Brain pericyte (primary cell): ENCODE results near the gene RECK.
A peak's percentile ranks its signal among the peaks of the same experiment; 100 is the strongest.
"Not testable (repeated sequence)": the region's sequence is repeated elsewhere in the genome, so short reads cannot be mapped to it uniquely, and the experiment has no call there.

Experiments
- DNase-seq: peaks from one replicate; pipeline ENCODE4 v3.0.0-alpha.2; 2012; ENCODE audit warnings: low read depth, low spot score

The RECK gene

GRCh38 chr9:36158122-36158521 is 121.4 kb downstream of the RECK start:
- DNase-seq: no peak

- no peak for DNase-seq
These were observed 122.2 kb downstream of the RECK start for GRCh38 chr9:36158917-36159316.

GRCh38 chr9:36159509-36159908 is 122.8 kb downstream of the RECK start:
- not testable (repeated sequence) for DNase-seq

- not testable (repeated sequence) for DNase-seq
These were observed 123.4 kb downstream of the RECK start for GRCh38 chr9:36160126-36160525.

- no peak for DNase-seq
These were observed 124.5 kb downstream of the RECK start for GRCh38 chr9:36161187-36161586.

GRCh38 chr9:36162211-36162738 is 125.6 kb downstream of the RECK start:
- DNase-seq: no peak

- DNase-seq: peak; percentile 84
These were observed 126.5 kb downstream of the RECK start for GRCh38 chr9:36163049-36163785.

GRCh38 chr9:36163786-36164170 is 127.1 kb downstream of the RECK start:
- no peak for DNase-seq

GRCh38 chr9:36164372-36164771 is 127.7 kb downstream of the RECK start:
- no peak for DNase-seq

- no peak for DNase-seq
These were observed 128.3 kb downstream of the RECK start for GRCh38 chr9:36164989-36165388.

- no peak for DNase-seq
These were observed 129.1 kb downstream of the RECK start for GRCh38 chr9:36165826-36166167.

- DNase-seq: no peak
These were observed 129.6 kb downstream of the RECK start for GRCh38 chr9:36166168-36166927.

- no peak for DNase-seq
These were observed 132.5 kb downstream of the RECK start, which contains the start of gene CCIN for GRCh38 chr9:36169166-36169565. Gene CCIN, plus strand, starts transcription at chr9:36169388. Its CDS starts 115 bp downstream, at chr9:36169503.

GRCh38 chr9:36169708-36170107 is 133.0 kb downstream of the RECK start:
- no peak for DNase-seq

GRCh38 chr9:36170531-36170930 is 133.8 kb downstream of the RECK start:
- DNase-seq: no peak

- no peak for DNase-seq
These were observed 137.1 kb downstream of the RECK start for GRCh38 chr9:36173861-36174260.
